Nucleus accumbens (tissue), 56 donors: ENCODE data around the gene ANKEF1.
"Not testable (repeated sequence)": the region's sequence is repeated elsewhere in the genome, so short reads cannot be mapped to it uniquely, and the experiment has no call there.

Source experiments
- DNase-seq, 56 donors: peaks; one replicate each; lab custom pipeline; 2025; lab: John Stamatoyannopoulos, UW

The ANKEF1 gene

GRCh38 chr20:10031451-10032215 lies 3.2 kb upstream of the ANKEF1 start:
- not testable (repeated sequence) for DNase-seq

- not testable (repeated sequence) for DNase-seq
Observed at GRCh38 chr20:10032269-10032668, 2.5 kb upstream of the ANKEF1 start.

GRCh38 chr20:10033905-10034650 lies 709 bp upstream of the ANKEF1 start:
- DNase-seq = no peak

GRCh38 chr20:10036321-10036720 lies 1.5 kb downstream of the ANKEF1 start:
- not testable (repeated sequence) for DNase-seq

GRCh38 chr20:10040070-10040975 lies 5.5 kb downstream of the ANKEF1 start:
- no peak for DNase-seq

GRCh38 chr20:10042086-10042485 lies 7.3 kb downstream of the ANKEF1 start:
- DNase-seq = no peak

GRCh38 chr20:10047427-10047826 lies 12.6 kb downstream of the ANKEF1 start:
- DNase-seq = peak in 2 of 56 donors; percentile 0 to 3

- no peak for DNase-seq
Observed at GRCh38 chr20:10051185-10051584, 16.4 kb downstream of the ANKEF1 start.

- no peak for DNase-seq
Observed at GRCh38 chr20:10059006-10059405, 24.2 kb downstream of the ANKEF1 start.

- DNase-seq = no peak
Observed at GRCh38 chr20:10060226-10060625, 25.4 kb downstream of the ANKEF1 start.

GRCh38 chr20:10061641-10062040 lies 26.9 kb downstream of the ANKEF1 start:
- no peak for DNase-seq

GRCh38 chr20:10063482-10063881 lies 28.7 kb downstream of the ANKEF1 start:
- no peak for DNase-seq

- DNase-seq = no peak
Observed at GRCh38 chr20:10064611-10065010, 29.8 kb downstream of the ANKEF1 start.

GRCh38 chr20:10065154-10065833 lies 30.5 kb downstream of the ANKEF1 start:
- no peak for DNase-seq

- no peak for DNase-seq
Observed at GRCh38 chr20:10067321-10067720, 32.5 kb downstream of the ANKEF1 start.

GRCh38 chr20:10074513-10074912 lies 39.7 kb downstream of the ANKEF1 start:
- DNase-seq = peak in 31 of 56 donors; percentile 1 to 76 (median 26)

- no peak for DNase-seq
Observed at GRCh38 chr20:10075606-10076005, 40.8 kb downstream of the ANKEF1 start.

- DNase-seq = no peak
Observed at GRCh38 chr20:10076126-10077080, 41.6 kb downstream of the ANKEF1 start.

- no peak for DNase-seq
Observed at GRCh38 chr20:10077081-10077471, 42.3 kb downstream of the ANKEF1 start.
